Nephron (organoid): Measurements from ENCODE around the gene FXYD7.
"Not testable (repeated sequence)": the region's sequence is repeated elsewhere in the genome, so short reads cannot be mapped to it uniquely, and the experiment has no call there.

Experiments used
- H3K27ac Mint-ChIP-seq, 3 experiments: 2 replicates each; pipeline ENCODE4 v1.8.0; 2020; ENCODE audit warnings: mixed read lengths in 3 of 3, mild to moderate bottlenecking in 2 of 3, moderate library complexity in 1 of 3
- H3K27me3 Mint-ChIP-seq: 2 replicates; pipeline ENCODE4 v1.8.0; 2021; ENCODE audit warnings: low read depth, mild to moderate bottlenecking, moderate library complexity, mixed read lengths
- H3K36me3 Mint-ChIP-seq: 2 replicates; pipeline ENCODE4 v1.8.0; 2020; ENCODE audit warnings: low read depth, mixed read lengths
- H3K4me1 Mint-ChIP-seq: 2 replicates; pipeline ENCODE4 v1.8.0; 2020; ENCODE audit warnings: mixed read lengths
- H3K4me3 Mint-ChIP-seq, 3 experiments: 2 replicates each; pipeline ENCODE4 v1.8.0; 2020; ENCODE audit warnings: mild to moderate bottlenecking in 3 of 3, mixed read lengths in 3 of 3, moderate library complexity in 2 of 3
- H3K9me3 Mint-ChIP-seq: 2 replicates; pipeline ENCODE4 v1.8.0; 2020; ENCODE audit warnings: mixed read lengths
- TF ChIP-seq, protein P1 (sequence below), 3 experiments: fragments of 200-600 bp; sonication (generic); IDR thresholded peaks; one replicate each; pipeline ENCODE4 v1.5.0; 2021; ENCODE audit warnings: antibody characterized with exemption in 3 of 3; ENCODE audit not compliant: unreplicated experiment in 3 of 3

FXYD7 gene

DNA sequence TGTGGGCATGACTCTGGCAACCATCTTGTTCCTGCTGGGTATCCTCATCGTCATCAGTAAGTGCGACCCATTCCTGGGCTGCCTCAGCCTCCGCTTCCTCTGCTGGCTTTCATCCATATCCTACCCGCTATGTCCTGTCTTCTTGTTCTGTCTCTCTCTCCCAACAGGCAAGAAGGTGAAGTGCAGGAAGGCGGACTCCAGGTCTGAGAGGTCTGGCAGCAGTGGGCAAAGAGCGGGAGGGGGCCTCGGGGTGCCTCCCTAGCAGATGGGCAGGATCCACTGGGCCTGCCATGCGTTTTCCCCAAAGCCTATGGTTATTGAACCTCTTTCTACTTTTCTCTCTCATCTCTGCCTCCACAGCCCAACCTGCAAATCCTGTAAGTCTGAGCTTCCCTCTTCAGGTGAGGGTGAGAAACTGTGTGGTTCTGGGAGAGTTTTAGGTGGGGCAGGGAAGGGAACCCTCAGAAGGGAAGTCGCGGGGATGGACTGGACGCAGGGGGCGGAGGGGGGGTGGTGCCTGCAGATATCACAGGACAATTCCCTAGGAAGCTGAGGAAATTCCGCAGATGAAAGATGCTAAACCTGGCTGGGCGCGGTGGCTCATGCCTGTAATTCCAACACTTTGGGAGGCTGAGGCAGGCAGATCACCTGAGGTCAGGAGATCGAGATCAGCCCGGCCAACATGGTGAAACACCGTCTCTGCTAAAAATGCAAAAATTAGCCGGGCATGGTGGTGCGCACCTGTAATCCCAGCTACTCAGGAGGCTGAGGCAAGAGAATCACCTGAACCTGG, 8.4 kb downstream of the FXYD7 start:
- peaks cover 70% of the 10 kb centered on the region for H3K27me3 Mint-ChIP-seq
- no peak overlapping the region for H3K27ac Mint-ChIP-seq
- H3K4me1 Mint-ChIP-seq, result peaks cover 24% of the 10 kb centered on the region
- H3K4me3 Mint-ChIP-seq, result no peak overlapping the region
- no peaks in the 10 kb centered on the region for H3K36me3 Mint-ChIP-seq
- no peaks in the 10 kb centered on the region for H3K9me3 Mint-ChIP-seq
- TF ChIP-seq, protein P1, sequence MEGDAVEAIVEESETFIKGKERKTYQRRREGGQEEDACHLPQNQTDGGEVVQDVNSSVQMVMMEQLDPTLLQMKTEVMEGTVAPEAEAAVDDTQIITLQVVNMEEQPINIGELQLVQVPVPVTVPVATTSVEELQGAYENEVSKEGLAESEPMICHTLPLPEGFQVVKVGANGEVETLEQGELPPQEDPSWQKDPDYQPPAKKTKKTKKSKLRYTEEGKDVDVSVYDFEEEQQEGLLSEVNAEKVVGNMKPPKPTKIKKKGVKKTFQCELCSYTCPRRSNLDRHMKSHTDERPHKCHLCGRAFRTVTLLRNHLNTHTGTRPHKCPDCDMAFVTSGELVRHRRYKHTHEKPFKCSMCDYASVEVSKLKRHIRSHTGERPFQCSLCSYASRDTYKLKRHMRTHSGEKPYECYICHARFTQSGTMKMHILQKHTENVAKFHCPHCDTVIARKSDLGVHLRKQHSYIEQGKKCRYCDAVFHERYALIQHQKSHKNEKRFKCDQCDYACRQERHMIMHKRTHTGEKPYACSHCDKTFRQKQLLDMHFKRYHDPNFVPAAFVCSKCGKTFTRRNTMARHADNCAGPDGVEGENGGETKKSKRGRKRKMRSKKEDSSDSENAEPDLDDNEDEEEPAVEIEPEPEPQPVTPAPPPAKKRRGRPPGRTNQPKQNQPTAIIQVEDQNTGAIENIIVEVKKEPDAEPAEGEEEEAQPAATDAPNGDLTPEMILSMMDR (IDR thresholded peaks at IDR 0.05; ENCODE audit: unreplicated experiment in 3 of 3), result no peak

DNA sequence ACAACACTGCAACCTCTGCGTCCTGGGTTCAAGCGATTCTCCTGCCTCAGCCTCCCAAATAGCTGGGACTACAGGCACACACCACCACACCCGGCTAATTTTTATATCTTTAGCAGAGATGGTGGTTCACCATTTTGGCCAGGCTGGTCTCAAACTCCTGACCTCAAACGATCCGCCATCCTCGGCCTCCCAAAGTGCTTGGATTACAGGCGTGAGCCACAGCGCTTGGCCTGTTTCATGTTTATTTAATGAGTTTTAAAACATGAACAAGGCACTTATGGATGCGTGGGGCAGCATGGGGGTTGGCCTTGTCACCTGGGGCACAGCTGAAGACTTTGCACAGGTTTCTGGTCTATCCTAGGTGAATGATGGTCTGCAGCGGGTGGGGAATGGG, 10.1 kb downstream of the FXYD7 start:
- not testable (repeated sequence) for H3K9me3 Mint-ChIP-seq, H3K36me3 Mint-ChIP-seq, H3K27ac Mint-ChIP-seq
- Mint-ChIP-seq H3K4me1 (peaks cover 24% of the 10 kb centered on the region), H3K27me3 (peaks cover 74% of the 10 kb centered on the region), H3K4me3 (peak overlapping the region; percentile 26 to 71 (median 66))

DNA sequence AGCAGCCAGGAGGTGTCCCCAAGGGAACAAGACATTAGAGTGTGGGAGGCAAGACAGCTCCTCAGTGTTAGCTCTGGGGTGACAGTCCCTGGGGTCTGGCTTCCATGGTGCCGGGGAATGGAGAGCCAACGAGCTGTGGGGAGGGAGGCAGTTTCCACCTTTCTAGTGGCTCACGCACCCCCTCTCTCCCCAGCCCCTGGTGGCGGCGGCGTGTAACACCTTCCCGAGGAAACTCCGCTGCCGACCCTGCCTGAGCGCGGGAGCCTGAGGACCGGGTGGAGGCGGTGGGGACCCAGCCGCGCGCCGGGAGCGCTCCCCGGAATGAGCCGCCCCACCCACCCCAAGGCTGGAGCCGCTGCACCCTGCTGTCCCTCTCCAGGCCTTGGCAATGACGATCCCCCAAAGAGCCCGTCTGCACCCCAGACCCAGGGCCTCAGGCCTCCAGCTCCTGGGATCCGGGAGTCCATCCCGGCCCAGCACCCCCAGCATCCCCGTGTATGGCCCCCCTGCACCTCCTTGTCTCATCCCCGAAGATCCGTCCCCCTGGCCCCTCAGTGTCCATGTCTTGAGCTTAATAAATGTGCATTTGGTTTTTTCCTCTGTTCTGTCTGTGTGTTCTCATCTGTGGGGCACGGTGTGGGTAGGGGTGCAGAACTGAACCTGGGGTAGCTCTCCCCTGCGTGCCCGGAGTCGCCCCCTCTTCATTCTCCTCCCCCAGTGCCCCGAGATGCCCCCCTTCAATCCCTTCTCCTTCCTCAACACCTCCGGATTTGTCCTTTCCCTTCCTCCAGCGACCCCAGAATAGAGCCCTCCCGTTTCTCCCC, 10.9 kb downstream of the FXYD7 start:
- Mint-ChIP-seq H3K36me3 (no peaks in the 10 kb centered on the region), H3K4me3 (peak overlapping the region; percentile 84 to 87 (median 86)), H3K27me3 (peaks cover 80% of the 10 kb centered on the region), H3K27ac (peak overlapping the region in 2 of 3 experiments; percentile 32 to 58), H3K4me1 (peaks cover 24% of the 10 kb centered on the region), H3K9me3 (no peaks in the 10 kb centered on the region)
- TF ChIP-seq, protein P1 (IDR thresholded peaks at IDR 0.05; ENCODE audit: unreplicated experiment in 3 of 3), result peak; percentile 49 to 65 (median 59)

DNA sequence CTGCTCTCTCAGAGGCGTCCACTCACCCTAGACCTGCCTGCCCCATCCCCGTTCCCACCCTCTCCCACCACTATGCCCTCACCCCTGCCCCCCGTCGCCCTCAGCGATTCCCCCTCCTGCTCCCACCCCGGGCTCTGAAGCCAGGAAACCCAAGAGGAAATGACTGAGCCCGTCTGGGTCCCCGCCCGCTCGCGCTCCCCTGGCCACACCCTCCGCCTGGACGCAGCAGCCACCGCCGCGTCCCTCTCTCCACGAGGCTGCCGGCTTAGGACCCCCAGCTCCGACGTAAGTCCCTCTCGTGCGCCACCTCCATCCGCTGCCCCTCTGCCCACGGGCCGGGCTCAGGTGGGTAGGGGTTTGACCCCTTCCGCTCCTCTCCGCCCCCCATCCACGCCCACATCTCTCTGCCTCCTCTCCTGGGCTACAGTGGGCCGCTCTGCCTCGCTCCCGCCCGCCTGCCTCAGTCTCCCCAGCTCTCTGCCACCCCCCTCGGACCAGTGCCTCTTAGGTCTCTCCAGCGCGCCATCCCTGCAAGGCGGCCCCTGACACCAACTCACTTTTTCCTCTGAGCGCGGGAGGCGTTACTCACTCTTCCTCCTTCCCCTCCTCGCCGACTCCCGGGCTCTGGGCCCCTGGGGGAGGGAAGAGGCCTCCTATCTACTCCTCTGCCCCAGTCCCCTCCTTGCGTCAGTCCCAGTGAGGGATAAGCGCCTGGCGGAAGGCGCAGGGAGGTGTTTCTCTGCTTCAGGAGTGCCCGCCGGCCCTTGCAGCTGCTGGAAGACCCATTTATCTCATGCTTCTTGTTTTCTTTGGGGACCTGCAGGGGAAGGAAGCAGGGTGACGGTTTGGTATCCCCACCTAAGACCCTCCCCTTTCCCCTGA, 11.7 kb downstream of the FXYD7 start, which contains the start of gene FXYD5:
TSS of gene FXYD5 (plus strand) at position 211 of the 882 bp plus-strand sequence. CDS start 816 bp downstream, outside the sequence.
- peaks cover 24% of the 10 kb centered on the region for H3K4me1 Mint-ChIP-seq
- H3K4me3 Mint-ChIP-seq, result peak within 1 kb of the TSS; percentile 84 to 87 (median 86)
- no peaks in the 10 kb centered on the region for H3K36me3 Mint-ChIP-seq
- peak within 1 kb of the TSS in 2 of 3 experiments; percentile 32 to 58 for H3K27ac Mint-ChIP-seq
- peaks cover 85% of the 10 kb centered on the region for H3K27me3 Mint-ChIP-seq
- H3K9me3 Mint-ChIP-seq, result no peaks in the 10 kb centered on the region
- TF ChIP-seq, protein P1 (IDR thresholded peaks at IDR 0.05; ENCODE audit: unreplicated experiment in 3 of 3), result no peak

DNA sequence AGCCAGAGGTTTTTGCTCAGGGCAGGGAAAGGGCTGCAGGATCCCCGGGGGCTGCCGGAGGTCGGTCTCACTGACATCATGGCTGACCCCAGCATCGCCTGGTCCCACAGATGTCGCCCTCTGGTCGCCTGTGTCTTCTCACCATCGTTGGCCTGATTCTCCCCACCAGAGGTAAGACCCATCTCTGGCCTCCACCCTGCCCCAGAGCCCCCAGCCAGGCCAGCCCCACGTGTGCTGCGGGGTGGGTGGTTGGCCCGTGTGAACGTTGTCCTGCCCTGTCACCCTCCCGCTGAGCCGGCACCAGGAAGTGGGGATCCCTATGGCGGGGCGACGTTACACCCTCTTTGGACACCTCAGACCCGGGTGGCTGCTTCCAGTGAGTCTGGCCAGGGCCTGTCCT, 12.4 kb downstream of the FXYD7 start:
- TF ChIP-seq, protein P1 (IDR thresholded peaks at IDR 0.05; ENCODE audit: unreplicated experiment in 3 of 3), result no peak
- Mint-ChIP-seq H3K36me3 (no peaks in the 10 kb centered on the region), H3K9me3 (no peaks in the 10 kb centered on the region), H3K27me3 (peaks cover 83% of the 10 kb centered on the region), H3K4me3 (peak overlapping the region; percentile 84 to 87 (median 86)), H3K4me1 (peaks cover 24% of the 10 kb centered on the region), H3K27ac (no peak overlapping the region)
